ENCODE data around the gene EFNB2.

The EFNB2 gene

GRCh38 chr13:106567474-106568298 lies 32.2 kb upstream of the EFNB2 start, which contains the start of gene ARGLU1 (continued):
- no peak for TF ChIP-seq ZBTB49 (tag by site-specific recombination; IDR thresholded peaks at IDR 0.05; ENCODE audit: low read depth)
- TF ChIP-seq ZNF830 (tag by site-specific recombination; IDR thresholded peaks at IDR 0.05; ENCODE audit: low read depth) = no peak
- 0 out of 2 replicates have a peak, but pooled peaks have one; percentile 17 for TF ChIP-seq ZNF843 (tag by site-specific recombination; IDR thresholded peaks at IDR 0.05)
- TF ChIP-seq KLF17 (tag by site-specific recombination; IDR thresholded peaks at IDR 0.05) = 0 out of 2 replicates have a peak, but pooled peaks have one; percentile 46
- TF ChIP-seq, protein P1, sequence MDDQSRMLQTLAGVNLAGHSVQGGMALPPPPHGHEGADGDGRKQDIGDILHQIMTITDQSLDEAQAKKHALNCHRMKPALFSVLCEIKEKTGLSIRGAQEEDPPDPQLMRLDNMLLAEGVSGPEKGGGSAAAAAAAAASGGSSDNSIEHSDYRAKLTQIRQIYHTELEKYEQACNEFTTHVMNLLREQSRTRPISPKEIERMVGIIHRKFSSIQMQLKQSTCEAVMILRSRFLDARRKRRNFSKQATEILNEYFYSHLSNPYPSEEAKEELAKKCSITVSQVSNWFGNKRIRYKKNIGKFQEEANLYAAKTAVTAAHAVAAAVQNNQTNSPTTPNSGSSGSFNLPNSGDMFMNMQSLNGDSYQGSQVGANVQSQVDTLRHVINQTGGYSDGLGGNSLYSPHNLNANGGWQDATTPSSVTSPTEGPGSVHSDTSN (CRISPR knock-in tag; IDR thresholded peaks at IDR 0.05) = no peak
- TF ChIP-seq CTCF (tag by site-specific recombination; IDR thresholded peaks at IDR 0.05) = no peak
- TF ChIP-seq, protein P2, sequence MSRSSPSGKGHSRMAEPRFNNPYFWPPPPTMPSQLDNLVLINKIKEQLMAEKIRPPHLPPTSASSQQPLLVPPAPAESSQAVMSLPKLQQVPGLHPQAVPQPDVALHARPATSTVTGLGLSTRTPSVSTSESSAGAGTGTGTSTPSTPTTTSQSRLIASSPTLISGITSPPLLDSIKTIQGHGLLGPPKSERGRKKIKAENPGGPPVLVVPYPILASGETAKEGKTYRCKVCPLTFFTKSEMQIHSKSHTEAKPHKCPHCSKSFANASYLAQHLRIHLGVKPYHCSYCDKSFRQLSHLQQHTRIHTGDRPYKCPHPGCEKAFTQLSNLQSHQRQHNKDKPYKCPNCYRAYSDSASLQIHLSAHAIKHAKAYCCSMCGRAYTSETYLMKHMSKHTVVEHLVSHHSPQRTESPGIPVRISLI (tag by site-specific recombination; IDR thresholded peaks at IDR 0.05) = no peak
- TF ChIP-seq ZNF114 (tag by site-specific recombination; IDR thresholded peaks at IDR 0.05) = no peak
- TF ChIP-seq ZNF146 (tag by site-specific recombination; IDR thresholded peaks at IDR 0.05) = peak; percentile 27; the same call in 1 of the 2 replicates
- no peak for TF ChIP-seq GLIS1 (tag by site-specific recombination; IDR thresholded peaks at IDR 0.05)
- peak; percentile 74 for TF ChIP-seq ZFP37 (tag by site-specific recombination; IDR thresholded peaks at IDR 0.05)
- TF ChIP-seq, protein P3, sequence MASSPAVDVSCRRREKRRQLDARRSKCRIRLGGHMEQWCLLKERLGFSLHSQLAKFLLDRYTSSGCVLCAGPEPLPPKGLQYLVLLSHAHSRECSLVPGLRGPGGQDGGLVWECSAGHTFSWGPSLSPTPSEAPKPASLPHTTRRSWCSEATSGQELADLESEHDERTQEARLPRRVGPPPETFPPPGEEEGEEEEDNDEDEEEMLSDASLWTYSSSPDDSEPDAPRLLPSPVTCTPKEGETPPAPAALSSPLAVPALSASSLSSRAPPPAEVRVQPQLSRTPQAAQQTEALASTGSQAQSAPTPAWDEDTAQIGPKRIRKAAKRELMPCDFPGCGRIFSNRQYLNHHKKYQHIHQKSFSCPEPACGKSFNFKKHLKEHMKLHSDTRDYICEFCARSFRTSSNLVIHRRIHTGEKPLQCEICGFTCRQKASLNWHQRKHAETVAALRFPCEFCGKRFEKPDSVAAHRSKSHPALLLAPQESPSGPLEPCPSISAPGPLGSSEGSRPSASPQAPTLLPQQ (tag by site-specific recombination; IDR thresholded peaks at IDR 0.05) = no peak
- TF ChIP-seq SP7 (tag by site-specific recombination; IDR thresholded peaks at IDR 0.05) = 0 out of 2 replicates have a peak, but pooled peaks have one; percentile 49
- 0 out of 2 replicates have a peak, but pooled peaks have one; percentile 44 for TF ChIP-seq GLI4 (tag by site-specific recombination; IDR thresholded peaks at IDR 0.05)
- no peak for TF ChIP-seq ZNF514 (tag by site-specific recombination; IDR thresholded peaks at IDR 0.05)
- no peak for TF ChIP-seq ZFP69B (tag by site-specific recombination; IDR thresholded peaks at IDR 0.05)
- no peak for TF ChIP-seq KLF7 (tag by site-specific recombination; IDR thresholded peaks at IDR 0.05; ENCODE audit: borderline replicate concordance)
- no peak for TF ChIP-seq ZNF664 (tag by site-specific recombination; IDR thresholded peaks at IDR 0.05)
- TF ChIP-seq ZNF571 (tag by site-specific recombination; IDR thresholded peaks at IDR 0.05) = no peak
- TF ChIP-seq, protein P4, sequence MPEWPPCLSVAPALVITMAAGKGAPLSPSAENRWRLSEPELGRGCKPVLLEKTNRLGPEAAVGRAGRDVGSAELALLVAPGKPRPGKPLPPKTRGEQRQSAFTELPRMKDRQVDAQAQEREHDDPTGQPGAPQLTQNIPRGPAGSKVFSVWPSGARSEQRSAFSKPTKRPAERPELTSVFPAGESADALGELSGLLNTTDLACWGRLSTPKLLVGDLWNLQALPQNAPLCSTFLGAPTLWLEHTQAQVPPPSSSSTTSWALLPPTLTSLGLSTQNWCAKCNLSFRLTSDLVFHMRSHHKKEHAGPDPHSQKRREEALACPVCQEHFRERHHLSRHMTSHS (tag by site-specific recombination; IDR thresholded peaks at IDR 0.05) = no peak
- no peak for TF ChIP-seq ZNF416 (tag by site-specific recombination; IDR thresholded peaks at IDR 0.05)
- 0 out of 2 replicates have a peak, but pooled peaks have one; percentile 41 for TF ChIP-seq ZBTB17 (tag by site-specific recombination; IDR thresholded peaks at IDR 0.05)
- no peak for TF ChIP-seq ZNF138 (tag by site-specific recombination; IDR thresholded peaks at IDR 0.05; ENCODE audit: borderline replicate concordance)
- TF ChIP-seq REPIN1 (tag by site-specific recombination; IDR thresholded peaks at IDR 0.05; ENCODE audit: low read depth) = no peak
- no peak for TF ChIP-seq ZNF112 (tag by site-specific recombination; IDR thresholded peaks at IDR 0.05)
- TF ChIP-seq ZNF704 (tag by site-specific recombination; IDR thresholded peaks at IDR 0.05) = 0 out of 2 replicates have a peak, but pooled peaks have one; percentile 11
- no peak for TF ChIP-seq OSR2 (tag by site-specific recombination; IDR thresholded peaks at IDR 0.05)
